ENCODE results near the gene RAB4B.

DNA sequence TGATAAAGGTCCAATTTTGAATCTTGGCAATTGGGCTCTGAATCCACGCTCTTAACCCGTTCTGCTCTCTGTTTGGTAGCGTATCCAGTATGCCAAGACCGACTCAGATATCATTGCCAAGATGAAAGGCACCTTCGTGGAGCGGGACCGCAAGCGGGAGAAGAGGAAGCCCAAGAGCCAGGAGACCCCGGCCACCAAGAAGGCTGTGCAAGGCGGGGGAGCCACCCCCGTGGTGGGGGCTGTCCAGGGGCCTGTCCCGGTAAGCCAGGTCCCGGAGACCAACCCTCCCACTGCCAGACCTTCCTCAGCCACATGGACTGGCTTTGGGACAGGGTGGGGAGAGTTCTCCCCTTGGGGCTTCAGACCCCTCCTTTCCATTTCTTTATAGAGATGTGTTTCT, 18.7 kb upstream of the RAB4B start:
- TF ChIP-seq, protein P1, sequence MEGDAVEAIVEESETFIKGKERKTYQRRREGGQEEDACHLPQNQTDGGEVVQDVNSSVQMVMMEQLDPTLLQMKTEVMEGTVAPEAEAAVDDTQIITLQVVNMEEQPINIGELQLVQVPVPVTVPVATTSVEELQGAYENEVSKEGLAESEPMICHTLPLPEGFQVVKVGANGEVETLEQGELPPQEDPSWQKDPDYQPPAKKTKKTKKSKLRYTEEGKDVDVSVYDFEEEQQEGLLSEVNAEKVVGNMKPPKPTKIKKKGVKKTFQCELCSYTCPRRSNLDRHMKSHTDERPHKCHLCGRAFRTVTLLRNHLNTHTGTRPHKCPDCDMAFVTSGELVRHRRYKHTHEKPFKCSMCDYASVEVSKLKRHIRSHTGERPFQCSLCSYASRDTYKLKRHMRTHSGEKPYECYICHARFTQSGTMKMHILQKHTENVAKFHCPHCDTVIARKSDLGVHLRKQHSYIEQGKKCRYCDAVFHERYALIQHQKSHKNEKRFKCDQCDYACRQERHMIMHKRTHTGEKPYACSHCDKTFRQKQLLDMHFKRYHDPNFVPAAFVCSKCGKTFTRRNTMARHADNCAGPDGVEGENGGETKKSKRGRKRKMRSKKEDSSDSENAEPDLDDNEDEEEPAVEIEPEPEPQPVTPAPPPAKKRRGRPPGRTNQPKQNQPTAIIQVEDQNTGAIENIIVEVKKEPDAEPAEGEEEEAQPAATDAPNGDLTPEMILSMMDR (IDR thresholded peaks at IDR 0.05), result no peak
- TF ChIP-seq EP300 (IDR thresholded peaks at IDR 0.05), result no peak
- TF ChIP-seq POLR2A (IDR thresholded peaks at IDR 0.05), result no peak
